Measurements from ENCODE around the gene ATXN2L.

ATXN2L gene

DNA sequence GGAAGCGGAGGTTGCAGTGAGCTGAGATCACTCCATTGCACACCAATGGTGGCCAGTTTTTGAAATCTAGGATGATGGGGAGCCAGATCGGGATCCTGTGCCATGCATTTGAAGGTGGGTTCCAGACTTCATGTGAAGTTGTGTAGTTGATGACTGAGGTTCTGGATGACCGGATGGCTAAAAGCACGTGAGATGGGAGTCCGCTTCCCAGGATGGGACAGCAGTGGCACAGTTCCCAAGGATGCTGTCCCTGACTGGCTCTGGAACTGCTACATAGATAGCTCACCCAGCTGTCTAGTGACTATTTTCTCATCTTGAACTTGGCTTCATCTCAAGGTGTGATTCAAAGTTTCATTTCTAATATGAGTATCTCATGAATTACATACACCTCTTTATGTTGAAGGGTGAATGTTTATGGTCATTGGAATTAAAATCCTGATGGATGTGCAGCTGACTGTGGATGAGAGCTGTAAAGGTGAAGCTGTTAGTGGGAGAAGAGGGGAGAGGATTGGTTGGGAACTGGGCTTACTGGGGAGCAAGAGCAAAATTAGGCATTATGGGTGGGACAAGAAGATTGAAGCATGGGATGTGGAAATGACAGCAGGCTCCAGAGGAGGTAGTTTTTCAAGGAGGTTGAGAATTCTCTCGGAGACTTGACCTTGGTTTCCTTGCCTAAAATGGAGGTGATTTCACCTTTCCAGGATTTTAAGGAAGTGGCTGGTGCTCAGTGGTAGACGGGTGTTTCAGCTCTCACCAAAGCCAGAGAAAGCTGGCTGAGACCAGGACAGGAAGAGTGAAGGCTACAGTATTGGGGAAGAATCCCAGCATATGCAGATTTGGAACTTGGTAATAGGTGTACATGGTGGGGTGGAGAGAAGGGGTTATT, 15.1 kb downstream of the ATXN2L start:
- Histone ChIP-seq H3K9me2 (replicated peaks; ENCODE audit: control insufficient read depth, low read length) (no peaks in the 10 kb centered on the region), H3K27ac (ENCODE audit: low read depth, low read length) (no peak overlapping the region), H3K9me3 (ENCODE audit: control insufficient read depth, insufficient read depth, low read length) (no peaks in the 10 kb centered on the region), H4K20me1 (ENCODE audit: control insufficient read depth, insufficient read depth, low read depth, low read length) (0 out of 2 replicates have a peak, but pooled peaks cover 2% of the 10 kb centered on the region), H3K4me1 (ENCODE audit: control insufficient read depth, low read length) (no peaks in the 10 kb centered on the region), H3K27me3 (ENCODE audit: control insufficient read depth, low read length) (no peaks in the 10 kb centered on the region), H3K36me3 (ENCODE audit: control insufficient read depth, low read length) (peaks cover 72% of the 10 kb centered on the region), H3K4me3 (ENCODE audit: low read length) (no peak overlapping the region), H3K4me2 (ENCODE audit: low read length) (no peak overlapping the region), H3F3A (ENCODE audit: control insufficient read depth, insufficient read depth) (peaks cover 28% of the 10 kb centered on the region), H3K79me2 (ENCODE audit: control insufficient read depth, low read length) (no peaks in the 10 kb centered on the region)
- TF ChIP-seq, protein P1, sequence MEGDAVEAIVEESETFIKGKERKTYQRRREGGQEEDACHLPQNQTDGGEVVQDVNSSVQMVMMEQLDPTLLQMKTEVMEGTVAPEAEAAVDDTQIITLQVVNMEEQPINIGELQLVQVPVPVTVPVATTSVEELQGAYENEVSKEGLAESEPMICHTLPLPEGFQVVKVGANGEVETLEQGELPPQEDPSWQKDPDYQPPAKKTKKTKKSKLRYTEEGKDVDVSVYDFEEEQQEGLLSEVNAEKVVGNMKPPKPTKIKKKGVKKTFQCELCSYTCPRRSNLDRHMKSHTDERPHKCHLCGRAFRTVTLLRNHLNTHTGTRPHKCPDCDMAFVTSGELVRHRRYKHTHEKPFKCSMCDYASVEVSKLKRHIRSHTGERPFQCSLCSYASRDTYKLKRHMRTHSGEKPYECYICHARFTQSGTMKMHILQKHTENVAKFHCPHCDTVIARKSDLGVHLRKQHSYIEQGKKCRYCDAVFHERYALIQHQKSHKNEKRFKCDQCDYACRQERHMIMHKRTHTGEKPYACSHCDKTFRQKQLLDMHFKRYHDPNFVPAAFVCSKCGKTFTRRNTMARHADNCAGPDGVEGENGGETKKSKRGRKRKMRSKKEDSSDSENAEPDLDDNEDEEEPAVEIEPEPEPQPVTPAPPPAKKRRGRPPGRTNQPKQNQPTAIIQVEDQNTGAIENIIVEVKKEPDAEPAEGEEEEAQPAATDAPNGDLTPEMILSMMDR (IDR thresholded peaks at IDR 0.05; ENCODE audit: low read depth, low read length, poor library complexity, severe bottlenecking), result no peak
- no peak for TF ChIP-seq EZH2phosphoT487 (IDR thresholded peaks at IDR 0.05; ENCODE audit: borderline replicate concordance, low read length)

- TF ChIP-seq, protein P1 (IDR thresholded peaks at IDR 0.05; ENCODE audit: low read depth, low read length, poor library complexity, severe bottlenecking), result no peak
- no peak for TF ChIP-seq EZH2phosphoT487 (IDR thresholded peaks at IDR 0.05; ENCODE audit: borderline replicate concordance, low read length)
- H3K27me3 ChIP-seq (ENCODE audit: control insufficient read depth, low read length), result no peaks in the 10 kb centered on the region
- peaks cover 72% of the 10 kb centered on the region for H3K36me3 ChIP-seq (ENCODE audit: control insufficient read depth, low read length)
- 0 out of 2 replicates have a peak, but pooled peaks cover 2% of the 10 kb centered on the region for H4K20me1 ChIP-seq (ENCODE audit: control insufficient read depth, insufficient read depth, low read depth, low read length)
- peaks cover 33% of the 10 kb centered on the region for H3F3A ChIP-seq (ENCODE audit: control insufficient read depth, insufficient read depth)
- no peaks in the 10 kb centered on the region for H3K4me1 ChIP-seq (ENCODE audit: control insufficient read depth, low read length)
- no peak overlapping the region for H3K27ac ChIP-seq (ENCODE audit: low read depth, low read length)
- H3K4me2 ChIP-seq (ENCODE audit: low read length), result no peak overlapping the region
- H3K4me3 ChIP-seq (ENCODE audit: low read length), result no peak overlapping the region
- no peaks in the 10 kb centered on the region for H3K9me2 ChIP-seq (replicated peaks; ENCODE audit: control insufficient read depth, low read length)
- H3K9me3 ChIP-seq (ENCODE audit: control insufficient read depth, insufficient read depth, low read length), result no peaks in the 10 kb centered on the region
- H3K79me2 ChIP-seq (ENCODE audit: control insufficient read depth, low read length), result peaks cover under 1% of the 10 kb centered on the region; the same call in 1 of the 2 replicates
Observed at GRCh38 chr16:28838558-28838918, 15.7 kb downstream of the ATXN2L start.

GRCh38 chr16:28839004-28839639, 16.3 kb downstream of the ATXN2L start:
- TF ChIP-seq, protein P1 (IDR thresholded peaks at IDR 0.05; ENCODE audit: low read depth, low read length, poor library complexity, severe bottlenecking), result no peak
- no peak for TF ChIP-seq EZH2phosphoT487 (IDR thresholded peaks at IDR 0.05; ENCODE audit: borderline replicate concordance, low read length)
- Histone ChIP-seq H3K9me2 (replicated peaks; ENCODE audit: control insufficient read depth, low read length) (no peaks in the 10 kb centered on the region), H3K4me3 (ENCODE audit: low read length) (no peak overlapping the region), H3K27ac (ENCODE audit: low read depth, low read length) (no peak overlapping the region), H3K79me2 (ENCODE audit: control insufficient read depth, low read length) (peaks cover 6% of the 10 kb centered on the region), H3K36me3 (ENCODE audit: control insufficient read depth, low read length) (peaks cover 72% of the 10 kb centered on the region), H3K27me3 (ENCODE audit: control insufficient read depth, low read length) (no peaks in the 10 kb centered on the region), H3K4me2 (ENCODE audit: low read length) (no peak overlapping the region), H4K20me1 (ENCODE audit: control insufficient read depth, insufficient read depth, low read depth, low read length) (no peaks in the 10 kb centered on the region), H3K9me3 (ENCODE audit: control insufficient read depth, insufficient read depth, low read length) (no peaks in the 10 kb centered on the region), H3K4me1 (ENCODE audit: control insufficient read depth, low read length) (no peaks in the 10 kb centered on the region), H3F3A (ENCODE audit: control insufficient read depth, insufficient read depth) (peaks cover 33% of the 10 kb centered on the region)

Data from DOHH2 (cell line).